Measurements from ENCODE around the gene ECSCR.
"Not testable (repeated sequence)": the region's sequence is repeated elsewhere in the genome, so short reads cannot be mapped to it uniquely, and the experiment has no call there.

- not testable (repeated sequence) for TF ChIP-seq CREB5 (CRISPR knock-in tag; IDR thresholded peaks at IDR 0.05; ENCODE audit: low read depth); PPARA (CRISPR knock-in tag; IDR thresholded peaks at IDR 0.05; ENCODE audit: borderline replicate concordance); TCF4 (CRISPR knock-in tag; IDR thresholded peaks at IDR 0.05; ENCODE audit: borderline replicate concordance); ZNF8 (CRISPR knock-in tag; IDR thresholded peaks at IDR 0.05)
- TF ChIP-seq, protein P1, sequence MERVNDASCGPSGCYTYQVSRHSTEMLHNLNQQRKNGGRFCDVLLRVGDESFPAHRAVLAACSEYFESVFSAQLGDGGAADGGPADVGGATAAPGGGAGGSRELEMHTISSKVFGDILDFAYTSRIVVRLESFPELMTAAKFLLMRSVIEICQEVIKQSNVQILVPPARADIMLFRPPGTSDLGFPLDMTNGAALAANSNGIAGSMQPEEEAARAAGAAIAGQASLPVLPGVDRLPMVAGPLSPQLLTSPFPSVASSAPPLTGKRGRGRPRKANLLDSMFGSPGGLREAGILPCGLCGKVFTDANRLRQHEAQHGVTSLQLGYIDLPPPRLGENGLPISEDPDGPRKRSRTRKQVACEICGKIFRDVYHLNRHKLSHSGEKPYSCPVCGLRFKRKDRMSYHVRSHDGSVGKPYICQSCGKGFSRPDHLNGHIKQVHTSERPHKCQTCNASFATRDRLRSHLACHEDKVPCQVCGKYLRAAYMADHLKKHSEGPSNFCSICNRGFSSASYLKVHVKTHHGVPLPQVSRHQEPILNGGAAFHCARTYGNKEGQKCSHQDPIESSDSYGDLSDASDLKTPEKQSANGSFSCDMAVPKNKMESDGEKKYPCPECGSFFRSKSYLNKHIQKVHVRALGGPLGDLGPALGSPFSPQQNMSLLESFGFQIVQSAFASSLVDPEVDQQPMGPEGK (CRISPR knock-in tag; IDR thresholded peaks at IDR 0.05; ENCODE audit: borderline replicate concordance) = not testable (repeated sequence)
Measured at GRCh38 chr5:139479729-139480128, 17.2 kb upstream of the ECSCR start.
